Spleen (tissue), 11 donors: ENCODE results near the gene NSD2. TPM values are rescaled to one million over a fixed set of nuclear protein-coding genes. Genes with fewer than 3 reads are reported as not detected.
A peak's percentile ranks its signal among the peaks of the same experiment; 100 is the strongest.

Source experiments
- DNase-seq: peaks from one replicate; pipeline ENCODE4 v3.0.0-alpha.2; 2020
- H3K27ac ChIP-seq, 8 donors: fragments of 200-600 bp; sonication (generic) in 7 of 8; 1 replicate in 4 of 8; 2 replicates in 4 of 8; pipeline versions ENCODE4 v1.5.0 to v1.8.0; 2016 to 2021; ENCODE audit warnings: inconsistent platforms in 4 of 8, mild to moderate bottlenecking in 4 of 8, moderate library complexity in 1 of 8
- H3K27me3 ChIP-seq, 7 donors: fragments of 200-600 bp; sonication (generic) in 6 of 7; replicated peaks in 1 of 7; 1 replicate in 4 of 7; 2 replicates in 3 of 7; pipeline versions ENCODE4 v1.5.0 to v1.8.0; 2016 to 2021; ENCODE audit warnings: inconsistent platforms in 3 of 7, mild to moderate bottlenecking in 1 of 7
- H3K36me3 ChIP-seq, 6 donors: fragments of 200-600 bp; sonication (generic) in 5 of 6; 1 replicate in 4 of 6; 2 replicates in 2 of 6; pipeline versions ENCODE4 v1.5.0 to v1.8.0; 2016 to 2021; ENCODE audit warnings: inconsistent platforms in 2 of 6
- H3K4me1 ChIP-seq, 6 donors: fragments of 200-600 bp; sonication (generic) in 5 of 6; 1 replicate in 3 of 6; 2 replicates in 3 of 6; pipeline versions ENCODE4 v1.5.0 to v1.8.0; 2016 to 2021; ENCODE audit warnings: inconsistent platforms in 3 of 6
- H3K4me3 ChIP-seq, 8 donors: fragments of 200-600 bp; sonication (generic) in 7 of 8; 1 replicate in 4 of 8; 2 replicates in 4 of 8; pipeline versions ENCODE4 v1.5.0 to v1.8.0; 2016 to 2021; ENCODE audit warnings: inconsistent platforms in 4 of 8, mild to moderate bottlenecking in 4 of 8, moderate library complexity in 2 of 8
- H3K9me3 ChIP-seq, 8 donors: fragments of 200-600 bp; sonication (generic) in 7 of 8; 1 replicate in 4 of 8; 2 replicates in 4 of 8; pipeline versions ENCODE4 v1.5.0 to v1.8.0; 2016 to 2021; ENCODE audit warnings: inconsistent platforms in 4 of 8
- CTCF ChIP-seq, 11 experiments: fragments of 200-600 bp in 7 of 11; fragments of 450-650 bp in 4 of 11; sonication (generic) in 4 of 11; IDR thresholded peaks in 8 of 11; conservative IDR thresholded peaks in 3 of 11; 1 replicate in 7 of 11; 2 replicates in 4 of 11; pipeline versions ENCODE4 v1.4.0 to v1.8.0; 2016 to 2021; ENCODE audit warnings: antibody characterized with exemption in 11 of 11, inconsistent platforms in 4 of 11, mild to moderate bottlenecking in 1 of 11
- POLR2A ChIP-seq, 3 donors: fragments of 450-650 bp; IDR thresholded peaks; one replicate each; pipeline ENCODE4 v1.5.1; 2017; ENCODE audit warnings: antibody characterized with exemption in 3 of 3, mild to moderate bottlenecking in 1 of 3
- POLR2AphosphoS5 ChIP-seq, 3 donors: sonication (generic); formaldehyde crosslinking; IDR thresholded peaks; one replicate each; pipeline ENCODE4 v1.5.1; 2017; ENCODE audit warnings: antibody characterized with exemption in 3 of 3
- WGBS, 5 donors: extraction: QIAGEN DNeasy Blood & Tissue Kit in 3 of 5; methylation state at CpG; one replicate each; pipeline versions ENCODE4 v1.1.5 to v1.1.7; 2013 to 2018; 5-methylcytosine and 5-hydroxymethylcytosine counted together
- intact Hi-C: fragments of 100-400 bp; cut with DNase I; formaldehyde crosslinking; loops from one replicate; pipeline ENCODE4 v1.15.0; 2023; ENCODE audit warnings: low total_unique reads
- polyA plus RNA-seq, 3 donors: library from polyadenylated mRNA; stranded (reverse); fragments of 200-250 nt; gene quantifications; one replicate each; pipeline ENCODE4 v1.2.1, GENCODE V29; 2013
- total RNA-seq, 7 donors: library from RNA; depleted of rRNA in 3 of 7; stranded (reverse); fragments of >200 nt in 3 of 7; fragmentation: NEBNext Ultra II Directional in 4 of 7; extraction: Animal tissue kit (Norgen Biotek cat#: 25700) in 4 of 7; gene quantifications; one replicate each; pipeline versions ENCODE4 v1.1.0 to v1.2.1, GENCODE V29; 2016 to 2021
- donor health status: healthy with polysubstance abuse.
- donor health status: DM: no; HTN: no; CAD: no; lungs with moderate emphysema.
- donor health status: DM: no; HTN: no; CAD: no.
- donor health status: Bipolar disorder and iron deficiency.
- donor health status: healthy.
- donor health status: DM: no; HTN: no; CAD: no.
- donor health status: DM: yes; HTN: yes; CAD: no.

NSD2 gene
- total and polyA plus RNA-seq, 10 donors, result 7.1 to 58.9 (median 47.8) TPM

GRCh38 chr4:1976416-1977352 lies 105.5 kb downstream of the NSD2 start:
- Histone ChIP-seq H3K4me3 (no peak overlapping the region), H3K4me1 (no peaks in the 10 kb centered on the region), H3K9me3 (no peaks in the 10 kb centered on the region), H3K27me3 (no peaks in the 10 kb centered on the region), H3K27ac (no peak overlapping the region), H3K36me3 (peaks cover 0 to 100% (median 75%) of the 10 kb centered on the region in 6 donors)
- WGBS, 5 donors, result 95 to 96% (median 96%) methylated on average over 33 to 35 of the region's 35 CpGs
- TF ChIP-seq CTCF (IDR thresholded peaks at IDR 0.05 in 8 of 11, conservative IDR thresholded peaks at IDR 0.05 in 3 of 11), result no peak
- peak in 1 of 3 donors; percentile 36 for TF ChIP-seq POLR2AphosphoS5 (IDR thresholded peaks at IDR 0.05)
- intact Hi-C loops, result no loop called here
- DNase-seq, result peak; percentile 48

- 92 to 97% (median 94%) methylated on average over 13 of the region's 13 CpGs for WGBS, 5 donors
- Histone ChIP-seq H3K27ac (no peak overlapping the region), H3K36me3 (peaks cover 0 to 100% (median 89%) of the 10 kb centered on the region in 6 donors), H3K4me1 (no peaks in the 10 kb centered on the region), H3K9me3 (no peaks in the 10 kb centered on the region), H3K4me3 (no peak overlapping the region), H3K27me3 (no peaks in the 10 kb centered on the region)
- TF ChIP-seq POLR2AphosphoS5 (IDR thresholded peaks at IDR 0.05) (peak in 1 of 3 donors; percentile 4), CTCF (IDR thresholded peaks at IDR 0.05 in 8 of 11, conservative IDR thresholded peaks at IDR 0.05 in 3 of 11) (no peak)
- intact Hi-C loops, result no loop called here
- peak; percentile 47 for DNase-seq
These were observed 107.0 kb downstream of the NSD2 start for GRCh38 chr4:1978226-1978625.

GRCh38 chr4:1978741-1979476 lies 107.7 kb downstream of the NSD2 start:
- peak; percentile 64 for DNase-seq
- intact Hi-C loops, result no loop called here

More at GRCh38 chr4:1978741-1979476, 107.7 kb downstream of the NSD2 start:
- Histone ChIP-seq H3K9me3 (no peaks in the 10 kb centered on the region), H3K27me3 (no peaks in the 10 kb centered on the region), H3K4me1 (no peaks in the 10 kb centered on the region), H3K27ac (no peak overlapping the region), H3K36me3 (peaks cover 0 to 100% (median 95%) of the 10 kb centered on the region in 6 donors), H3K4me3 (no peak overlapping the region)
- TF ChIP-seq CTCF (IDR thresholded peaks at IDR 0.05 in 8 of 11, conservative IDR thresholded peaks at IDR 0.05 in 3 of 11), result no peak
- no peak for TF ChIP-seq POLR2A (IDR thresholded peaks at IDR 0.05)
- peak in 1 of 3 donors; percentile 41 for TF ChIP-seq POLR2AphosphoS5 (IDR thresholded peaks at IDR 0.05)
- WGBS, 5 donors, result 93 to 96% (median 94%) methylated on average over 44 to 45 of the region's 45 CpGs
